ENCODE measurements around the gene COBLL1. TPM values are rescaled to one million over a fixed set of nuclear protein-coding genes. Genes with fewer than 3 reads are reported as not detected.

COBLL1 gene
- total and polyA plus RNA-seq, 2 of the 4 experiments (the other 2 are of a cell fraction): 0.79 to 1.1 TPM

DNA sequence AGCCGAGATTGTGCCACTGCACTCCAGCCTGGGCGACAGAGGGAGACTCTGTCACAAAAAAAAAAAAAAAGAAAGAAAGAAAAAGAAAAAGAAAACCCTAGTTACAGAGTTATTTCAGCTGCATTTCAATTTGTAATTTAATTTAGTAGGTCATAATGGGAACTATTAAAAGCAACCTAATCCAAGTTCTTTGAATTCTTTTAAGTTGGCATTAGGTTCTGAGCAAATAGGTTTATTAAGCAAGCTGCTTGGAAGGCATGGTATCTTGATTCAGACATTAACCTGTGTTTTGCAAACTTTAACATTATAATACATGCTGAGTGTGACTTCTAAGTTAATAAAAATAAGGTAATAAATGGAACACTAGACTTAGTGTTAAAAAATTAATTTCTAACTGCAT lies 29.8 kb upstream of the COBLL1 start:
- no peak for DNase-seq
- no peak overlapping the region for H2BK120ac ChIP-seq (ENCODE audit: low read depth, low read length)
- POLR2A ChIA-PET (ENCODE audit: unreplicated experiment): no interaction called here
- CTCF ChIA-PET: interaction anchor here (2.5 kb wide), 1 partner anchor 29 kb away, joined by 9 read pairs; the partner anchor contains the start of gene COBLL1
- in situ Hi-C loops (cut with MboI; ENCODE audit: low sequenced_read_pairs): no loop called here
- H3K4me3 ChIP-seq (ENCODE audit: insufficient read depth, low read depth, low read length): no peak overlapping the region
- H3K27ac ChIP-seq (ENCODE audit: insufficient read depth, low read length): no peak overlapping the region
- no peak overlapping the region for H3K23ac ChIP-seq (ENCODE audit: low read depth, low read length)
- intact Hi-C loops (cut with micrococcal nuclease): no loop called here
- H3K9ac ChIP-seq (ENCODE audit: low read depth, low read length): no peak overlapping the region
- H3K56ac ChIP-seq (ENCODE audit: extremely low read depth, insufficient read depth, low read length): no peak overlapping the region
- no peak overlapping the region for H2AK5ac ChIP-seq (ENCODE audit: low read depth, low read length)
- no peak for TF ChIP-seq MXI1 (IDR thresholded peaks at IDR 0.05; ENCODE audit: borderline replicate concordance, low read depth, low read length)
- TF ChIP-seq, protein P1, sequence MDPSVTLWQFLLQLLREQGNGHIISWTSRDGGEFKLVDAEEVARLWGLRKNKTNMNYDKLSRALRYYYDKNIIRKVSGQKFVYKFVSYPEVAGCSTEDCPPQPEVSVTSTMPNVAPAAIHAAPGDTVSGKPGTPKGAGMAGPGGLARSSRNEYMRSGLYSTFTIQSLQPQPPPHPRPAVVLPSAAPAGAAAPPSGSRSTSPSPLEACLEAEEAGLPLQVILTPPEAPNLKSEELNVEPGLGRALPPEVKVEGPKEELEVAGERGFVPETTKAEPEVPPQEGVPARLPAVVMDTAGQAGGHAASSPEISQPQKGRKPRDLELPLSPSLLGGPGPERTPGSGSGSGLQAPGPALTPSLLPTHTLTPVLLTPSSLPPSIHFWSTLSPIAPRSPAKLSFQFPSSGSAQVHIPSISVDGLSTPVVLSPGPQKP (IDR thresholded peaks at IDR 0.05; ENCODE audit: borderline replicate concordance, low read depth, low read length): no peak
- TF ChIP-seq RAD21 (IDR thresholded peaks at IDR 0.05; ENCODE audit: low read length): no peak
- no peak for TF ChIP-seq MAZ (IDR thresholded peaks at IDR 0.05; ENCODE audit: borderline replicate concordance, low read depth, low read length)
- no peak for TF ChIP-seq CEBPB (IDR thresholded peaks at IDR 0.05; ENCODE audit: low read depth, low read length)
- TF ChIP-seq FOS (IDR thresholded peaks at IDR 0.05; ENCODE audit: low read depth, low read length): no peak
- no peak for TF ChIP-seq MAFK (IDR thresholded peaks at IDR 0.05; ENCODE audit: low read depth, low read length)
- no peak for TF ChIP-seq SMC3 (IDR thresholded peaks at IDR 0.05; ENCODE audit: low read depth, low read length)
- no peak for TF ChIP-seq BHLHE40 (IDR thresholded peaks at IDR 0.05; ENCODE audit: low read depth, low read length)
- no peak for TF ChIP-seq POLR2A (IDR thresholded peaks at IDR 0.05; ENCODE audit: low read depth, low read length)
- no peak for TF ChIP-seq CTCF (conservative IDR thresholded peaks at IDR 0.05; ENCODE audit: low read depth, low read length)
- TF ChIP-seq, protein P2, sequence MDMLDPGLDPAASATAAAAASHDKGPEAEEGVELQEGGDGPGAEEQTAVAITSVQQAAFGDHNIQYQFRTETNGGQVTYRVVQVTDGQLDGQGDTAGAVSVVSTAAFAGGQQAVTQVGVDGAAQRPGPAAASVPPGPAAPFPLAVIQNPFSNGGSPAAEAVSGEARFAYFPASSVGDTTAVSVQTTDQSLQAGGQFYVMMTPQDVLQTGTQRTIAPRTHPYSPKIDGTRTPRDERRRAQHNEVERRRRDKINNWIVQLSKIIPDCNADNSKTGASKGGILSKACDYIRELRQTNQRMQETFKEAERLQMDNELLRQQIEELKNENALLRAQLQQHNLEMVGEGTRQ (IDR thresholded peaks at IDR 0.05; ENCODE audit: low read depth, low read length): no peak
- TF ChIP-seq RFX5 (IDR thresholded peaks at IDR 0.05; ENCODE audit: low read depth, low read length): no peak
- no peak for TF ChIP-seq CHD1 (IDR thresholded peaks at IDR 0.05; ENCODE audit: low read depth, low read length)
- no peak for TF ChIP-seq RCOR1 (IDR thresholded peaks at IDR 0.05; ENCODE audit: insufficient replicate concordance, low read length)
- TF ChIP-seq NFE2L2 (IDR thresholded peaks at IDR 0.05; ENCODE audit: low read depth, low read length): no peak
- no peak overlapping the region for H4K5ac ChIP-seq (ENCODE audit: low read depth, low read length)
- no peak overlapping the region for H2BK20ac ChIP-seq (ENCODE audit: low read depth, low read length)
- no peak overlapping the region for H4K8ac ChIP-seq (ENCODE audit: low read depth in 2 of 2, low read length in 2 of 2)
- H3K14ac ChIP-seq (replicated peaks; ENCODE audit: low read depth, low read length): no peak overlapping the region
- dilution Hi-C loops (cut with HindIII; ENCODE audit: low sequenced_read_pairs, unreplicated experiment): no loop called here
- no peak overlapping the region for H2AK9ac ChIP-seq (replicated peaks; ENCODE audit: low read depth, low read length, poor library complexity)
- H3K18ac ChIP-seq (ENCODE audit: low read depth, low read length): no peak overlapping the region
- no peak overlapping the region for H3K4ac ChIP-seq (ENCODE audit: low read depth, low read length)
- no peaks in the 10 kb centered on the region for H3K9me3 ChIP-seq (ENCODE audit: control insufficient read depth, insufficient read depth, low read length)
- H4K20me1 ChIP-seq (ENCODE audit: insufficient read depth, low read length): no peaks in the 10 kb centered on the region
- no peak overlapping the region for H3K4me2 ChIP-seq (ENCODE audit: low read depth, low read length)
- H2AFZ ChIP-seq (replicated peaks; ENCODE audit: low read length, poor library complexity): no peak overlapping the region
- no peak overlapping the region for H2BK5ac ChIP-seq (ENCODE audit: low read depth, low read length, poor library complexity, severe bottlenecking)
- H3K79me1 ChIP-seq (ENCODE audit: low read depth in 1 of 2, low read length in 2 of 2): no peaks in the 10 kb centered on the region
- no peak overlapping the region for H4K91ac ChIP-seq (ENCODE audit: insufficient read depth, low read depth, low read length)
- BruUV-seq (replicated peaks): no TSS peak
- H3K4me1 ChIP-seq (ENCODE audit: control insufficient read depth, insufficient read depth, low read length): no peaks in the 10 kb centered on the region
- WGBS, 2 experiments (ENCODE audit: extremely low coverage in 2 of 2, insufficient read length in 1 of 2): no CpG with 5 or more reads among the region's 2 CpGs
- no peaks in the 10 kb centered on the region for H3K36me3 ChIP-seq (ENCODE audit: control insufficient read depth, insufficient read depth, low read length)
- H3K27me3 ChIP-seq (ENCODE audit: control insufficient read depth, insufficient read depth, low read length): peaks cover 5% of the 10 kb centered on the region; the same call in 1 of the 2 replicates
- no peak for ATAC-seq (ENCODE audit: low read depth)
- H3K9me1 ChIP-seq (ENCODE audit: insufficient read depth, low read length): no peaks in the 10 kb centered on the region
- no peak overlapping the region for H2BK15ac ChIP-seq (ENCODE audit: low read depth, low read length)
